Kidney (tissue), 14 donors: ENCODE measurements around the gene KCNQ1. TPM values are rescaled to one million over a fixed set of nuclear protein-coding genes. Genes with fewer than 3 reads are reported as not detected.
A peak's percentile ranks its signal among the peaks of the same experiment; 100 is the strongest.

ENCODE experiments used
- DNase-seq, 5 donors: peaks; one replicate each; pipeline ENCODE4 v3.0.0-alpha.2; 2013 to 2020
- FAIRE-seq: peaks from 2 replicates; lab custom pipeline; 2012; peaks lifted over from hg19 to GRCh38; lab: Jason Lieb, UNC
- H3K27ac ChIP-seq, 2 donors: one replicate each; pipeline ENCODE4 v1.7.0; 2013; ENCODE audit warnings: low read depth in 2 of 2, low read length in 2 of 2, inconsistent platforms in 1 of 2
- H3K27me3 ChIP-seq: one replicate; pipeline ENCODE4 v1.7.1; 2013; ENCODE audit warnings: low read length, inconsistent platforms; ENCODE audit not compliant: control insufficient read depth, insufficient read depth
- H3K36me3 ChIP-seq, 3 donors: one replicate each; pipeline versions ENCODE4 v1.7.0 to v1.7.1; 2013; ENCODE audit warnings: low read length in 3 of 3, control low read depth in 1 of 3, inconsistent platforms in 1 of 3; ENCODE audit not compliant: insufficient read depth in 3 of 3, control insufficient read depth in 2 of 3
- H3K4me1 ChIP-seq, 3 donors: one replicate each; pipeline versions ENCODE4 v1.7.0 to v1.7.1; 2013; ENCODE audit warnings: low read length in 3 of 3, inconsistent platforms in 1 of 3, low read depth in 1 of 3; ENCODE audit not compliant: control insufficient read depth in 2 of 3, insufficient read depth in 2 of 3
- H3K4me3 ChIP-seq, 3 donors: one replicate each; pipeline versions ENCODE4 v1.7.0 to v1.8.1; 2013; ENCODE audit warnings: low read length in 3 of 3, control low read depth in 1 of 3, inconsistent platforms in 1 of 3
- H3K9ac ChIP-seq, 3 donors: one replicate each; pipeline versions ENCODE4 v1.7.0 to v1.7.1; 2013; ENCODE audit warnings: low read length in 3 of 3, control low read depth in 1 of 3, inconsistent platforms in 1 of 3
- H3K9me3 ChIP-seq, 3 donors: one replicate each; pipeline versions ENCODE4 v1.7.0 to v1.7.1; 2013; ENCODE audit warnings: low read length in 3 of 3, control low read depth in 1 of 3, inconsistent platforms in 1 of 3; ENCODE audit not compliant: control insufficient read depth in 2 of 3, insufficient read depth in 1 of 3
- intact Hi-C: fragments of 100-400 bp; cut with DNase I; formaldehyde crosslinking; loops from one replicate; pipeline ENCODE4 v1.11.1; 2022
- polyA plus RNA-seq: library from polyadenylated mRNA; stranded (reverse); fragments of 350-450 nt; fragmentation: Illumina TruSeq; extraction: RNeasy Lipid Tissue Mini Kit (QIAGEN cat#74804); gene quantifications from one replicate; pipeline ENCODE4 v1.2.3, GENCODE V29; 2014; ENCODE audit warnings: low read depth, low replicate concordance; ENCODE audit not compliant: insufficient read depth
- total RNA-seq: library from RNA; stranded (reverse); fragmentation: NEBNext Ultra II Directional; extraction: Animal tissue kit (Norgen Biotek cat#: 25700); gene quantifications from one replicate; pipeline ENCODE4 v1.2.1, GENCODE V29; 2021
- TF ChIP-seq, protein P1 (sequence below): IDR thresholded peaks from 3 replicates; pipeline ENCODE4 v1.5.1; 2012; ENCODE audit warnings: mild to moderate bottlenecking, moderate library complexity, borderline replicate concordance; ENCODE audit not compliant: insufficient read depth; ENCODE audit errors: extremely low read depth
- donor health status: control.
- donor health status: control.
- donor health status: control.
- donor health status: control.
- donor health status: control.
- donor health status: DM: yes; HTN: yes; CAD: no.
- donor health status: Normal renal cell carcinoma (clear cell type).

KCNQ1 gene
- total and polyA plus RNA-seq, 2 donors from 2014 or later: 45.5 to 49.4 TPM

DNA sequence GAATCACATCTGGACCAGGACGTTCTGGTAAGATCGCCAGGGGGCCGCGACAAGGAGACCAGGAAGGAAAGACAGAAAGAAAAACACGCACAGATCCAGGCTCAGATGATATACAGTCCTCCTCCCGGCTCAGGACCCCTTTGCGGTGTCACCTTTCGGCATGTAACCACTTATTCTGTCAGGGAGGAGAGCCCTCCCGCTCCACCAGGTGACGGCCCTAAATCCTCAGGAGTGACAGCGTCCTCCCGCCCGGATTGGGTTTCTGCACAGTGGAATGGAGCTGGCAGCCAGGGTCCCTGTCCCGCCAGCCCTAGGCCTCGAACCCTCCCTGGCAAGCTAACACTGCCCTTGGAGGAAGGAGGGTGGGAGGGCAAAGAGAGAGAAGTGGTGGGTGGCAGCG is 279.3 kb downstream of the KCNQ1 start:
- intact Hi-C loops: no loop called here
- Histone ChIP-seq H3K4me1 (peaks cover 0 to 17% (median 13%) of the 10 kb centered on the region in 3 donors), H3K36me3 (no peaks in the 10 kb centered on the region), H3K9me3 (no peaks in the 10 kb centered on the region), H3K27ac (no peak overlapping the region), H3K4me3 (no peak overlapping the region), H3K9ac (no peak overlapping the region), H3K27me3 (no peaks in the 10 kb centered on the region)
- FAIRE-seq: no peak
- TF ChIP-seq, protein P1, sequence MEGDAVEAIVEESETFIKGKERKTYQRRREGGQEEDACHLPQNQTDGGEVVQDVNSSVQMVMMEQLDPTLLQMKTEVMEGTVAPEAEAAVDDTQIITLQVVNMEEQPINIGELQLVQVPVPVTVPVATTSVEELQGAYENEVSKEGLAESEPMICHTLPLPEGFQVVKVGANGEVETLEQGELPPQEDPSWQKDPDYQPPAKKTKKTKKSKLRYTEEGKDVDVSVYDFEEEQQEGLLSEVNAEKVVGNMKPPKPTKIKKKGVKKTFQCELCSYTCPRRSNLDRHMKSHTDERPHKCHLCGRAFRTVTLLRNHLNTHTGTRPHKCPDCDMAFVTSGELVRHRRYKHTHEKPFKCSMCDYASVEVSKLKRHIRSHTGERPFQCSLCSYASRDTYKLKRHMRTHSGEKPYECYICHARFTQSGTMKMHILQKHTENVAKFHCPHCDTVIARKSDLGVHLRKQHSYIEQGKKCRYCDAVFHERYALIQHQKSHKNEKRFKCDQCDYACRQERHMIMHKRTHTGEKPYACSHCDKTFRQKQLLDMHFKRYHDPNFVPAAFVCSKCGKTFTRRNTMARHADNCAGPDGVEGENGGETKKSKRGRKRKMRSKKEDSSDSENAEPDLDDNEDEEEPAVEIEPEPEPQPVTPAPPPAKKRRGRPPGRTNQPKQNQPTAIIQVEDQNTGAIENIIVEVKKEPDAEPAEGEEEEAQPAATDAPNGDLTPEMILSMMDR: no peak
- DNase-seq: peak in 4 of 5 donors; percentile 91 to 94 (median 94)

- Histone ChIP-seq H3K36me3 (no peaks in the 10 kb centered on the region), H3K9me3 (no peaks in the 10 kb centered on the region), H3K9ac (peak overlapping the region in 1 of 3 donors; percentile 48), H3K27ac (peak overlapping the region; percentile 73 to 74), H3K4me1 (peaks cover 0 to 21% (median 13%) of the 10 kb centered on the region in 3 donors), H3K27me3 (no peaks in the 10 kb centered on the region), H3K4me3 (no peak overlapping the region)
- FAIRE-seq (no peak), DNase-seq (peak in 1 of 5 donors; percentile 86)
- TF ChIP-seq, protein P1: no peak
- intact Hi-C loops: no loop called here
Observed at GRCh38 chr11:2724653-2725367, 280.0 kb downstream of the KCNQ1 start.

GRCh38 chr11:2725368-2726300 is 280.8 kb downstream of the KCNQ1 start:
- TF ChIP-seq, protein P1: no peak
- Histone ChIP-seq H3K9ac (peak overlapping the region in 1 of 3 donors; percentile 51), H3K9me3 (no peaks in the 10 kb centered on the region), H3K4me1 (peaks cover 0 to 29% (median 20%) of the 10 kb centered on the region in 3 donors), H3K27me3 (no peaks in the 10 kb centered on the region), H3K27ac (peak overlapping the region; percentile 73 to 74), H3K4me3 (peak overlapping the region in 1 of 3 donors; percentile 35), H3K36me3 (no peaks in the 10 kb centered on the region)
- DNase-seq: peak; percentile 85 to 94 (median 88)
- FAIRE-seq: no peak
- intact Hi-C loops: no loop called here
